ENCODE measurements around the gene PRTFDC1. TPM values are rescaled to one million over a fixed set of nuclear protein-coding genes. Genes with fewer than 3 reads are reported as not detected.

Gene PRTFDC1
- total RNA-seq, 4 donors from 2014 or later = 3.4 to 20.6 (median 13.9) TPM

GRCh38 chr10:24991298-24991697 lies 38.9 kb upstream of the PRTFDC1 start:
- no peaks in the 10 kb centered on the region for H3K36me3 ChIP-seq
- DNase-seq = no peak
- H3K27ac ChIP-seq = no peak overlapping the region
- H3K27me3 ChIP-seq = no peaks in the 10 kb centered on the region
- H3K9me3 ChIP-seq = no peaks in the 10 kb centered on the region
- no peak for TF ChIP-seq POLR2A (IDR thresholded peaks at IDR 0.05)
- TF ChIP-seq CTCF (IDR thresholded peaks at IDR 0.05) = no peak
- no peak overlapping the region for H3K4me3 ChIP-seq
- no peaks in the 10 kb centered on the region for H3K4me1 ChIP-seq

- H3K4me3 ChIP-seq = no peak overlapping the region
- no peak for DNase-seq
- no peak overlapping the region for H3K27ac ChIP-seq
Measured at GRCh38 chr10:24989867-24990266, 37.5 kb upstream of the PRTFDC1 start.

GRCh38 chr10:24988831-24989640 lies 36.6 kb upstream of the PRTFDC1 start:
- TF ChIP-seq POLR2A (IDR thresholded peaks at IDR 0.05) (no peak), CTCF (IDR thresholded peaks at IDR 0.05) (no peak)
- no peaks in the 10 kb centered on the region for H3K4me1 ChIP-seq
- no peaks in the 10 kb centered on the region for H3K27me3 ChIP-seq
- H3K36me3 ChIP-seq = no peaks in the 10 kb centered on the region
- no peak overlapping the region for H3K27ac ChIP-seq
- H3K4me3 ChIP-seq = no peak overlapping the region
- no peaks in the 10 kb centered on the region for H3K9me3 ChIP-seq
- no peak for DNase-seq

More at GRCh38 chr10:24989867-24990266, 37.5 kb upstream of the PRTFDC1 start:
- Histone ChIP-seq H3K36me3 (no peaks in the 10 kb centered on the region), H3K9me3 (no peaks in the 10 kb centered on the region), H3K4me1 (no peaks in the 10 kb centered on the region), H3K27me3 (no peaks in the 10 kb centered on the region)
- TF ChIP-seq CTCF (IDR thresholded peaks at IDR 0.05) (peak in 2 of 6 experiments; percentile 16 to 19), POLR2A (IDR thresholded peaks at IDR 0.05) (no peak)

- no peaks in the 10 kb centered on the region for H3K4me1 ChIP-seq
Measured at GRCh38 chr10:24984906-24985305, 32.5 kb upstream of the PRTFDC1 start.

GRCh38 chr10:24983946-24984345 lies 31.5 kb upstream of the PRTFDC1 start:
- no peaks in the 10 kb centered on the region for H3K36me3 ChIP-seq
- no peak for DNase-seq
- no peaks in the 10 kb centered on the region for H3K27me3 ChIP-seq
- no peaks in the 10 kb centered on the region for H3K4me1 ChIP-seq
- H3K27ac ChIP-seq = no peak overlapping the region
- no peak overlapping the region for H3K4me3 ChIP-seq
- no peaks in the 10 kb centered on the region for H3K9me3 ChIP-seq
- TF ChIP-seq POLR2A (IDR thresholded peaks at IDR 0.05) = no peak
- no peak for TF ChIP-seq CTCF (IDR thresholded peaks at IDR 0.05)

More at GRCh38 chr10:24984906-24985305, 32.5 kb upstream of the PRTFDC1 start:
- Histone ChIP-seq H3K9me3 (no peaks in the 10 kb centered on the region), H3K36me3 (no peaks in the 10 kb centered on the region), H3K27ac (no peak overlapping the region), H3K4me3 (no peak overlapping the region), H3K27me3 (no peaks in the 10 kb centered on the region)
- no peak for DNase-seq
- TF ChIP-seq CTCF (IDR thresholded peaks at IDR 0.05) = no peak
- TF ChIP-seq POLR2A (IDR thresholded peaks at IDR 0.05) = no peak
